GM12864 (cell line): Measurements from ENCODE around the gene TMEM41B.
"Not testable (repeated sequence)": the region's sequence is repeated elsewhere in the genome, so short reads cannot be mapped to it uniquely, and the experiment has no call there.

Source experiments
- DNase-seq: peaks from one replicate; pipeline ENCODE4 v3.0.0-alpha.2; 2011; ENCODE audit warnings: low read depth
- H3K4me3 ChIP-seq: 2 replicates; pipeline ENCODE4 v1.5.1; 2011; ENCODE audit warnings: mild to moderate bottlenecking, low read depth, low read length, control low read depth
- CTCF ChIP-seq: IDR thresholded peaks from 2 replicates; pipeline ENCODE4 v1.5.1; 2011; ENCODE audit warnings: low read depth, mild to moderate bottlenecking, moderate library complexity, low read length, control low read depth, inconsistent platforms; ENCODE audit errors: missing control alignments

The TMEM41B gene

DNA sequence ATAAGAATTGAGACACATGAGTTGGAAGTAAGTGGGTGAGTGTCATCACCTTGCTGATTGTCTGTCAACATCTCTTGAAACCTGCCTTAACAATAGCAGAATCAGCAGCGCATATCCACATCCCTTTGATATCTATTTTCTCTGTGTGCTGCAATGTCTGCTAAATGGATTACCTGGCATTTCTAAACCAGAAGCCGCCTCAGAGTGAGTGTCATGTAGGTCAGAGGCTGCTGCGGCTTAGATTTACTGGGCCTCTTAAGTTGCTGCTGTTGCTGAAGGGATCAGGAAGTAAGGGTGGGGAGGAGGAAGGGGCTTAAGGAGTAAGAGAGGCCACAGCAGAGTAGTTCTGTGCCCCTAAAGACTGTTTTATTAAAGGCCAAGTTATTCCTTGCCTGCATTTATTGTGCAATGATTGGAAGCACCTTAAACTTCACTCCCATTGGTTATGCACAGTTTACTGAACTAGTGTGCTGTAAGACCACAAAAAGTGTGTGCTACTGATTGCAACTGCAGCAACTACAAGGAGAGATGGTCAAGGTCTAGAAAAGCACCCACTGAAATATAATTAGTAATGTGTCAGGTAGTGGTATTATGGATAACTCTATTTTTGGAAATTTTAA lies 29.8 kb upstream of the TMEM41B start:
- H3K4me3 ChIP-seq, result no peak overlapping the region
- TF ChIP-seq CTCF, result no peak
- DNase-seq, result no peak

DNA sequence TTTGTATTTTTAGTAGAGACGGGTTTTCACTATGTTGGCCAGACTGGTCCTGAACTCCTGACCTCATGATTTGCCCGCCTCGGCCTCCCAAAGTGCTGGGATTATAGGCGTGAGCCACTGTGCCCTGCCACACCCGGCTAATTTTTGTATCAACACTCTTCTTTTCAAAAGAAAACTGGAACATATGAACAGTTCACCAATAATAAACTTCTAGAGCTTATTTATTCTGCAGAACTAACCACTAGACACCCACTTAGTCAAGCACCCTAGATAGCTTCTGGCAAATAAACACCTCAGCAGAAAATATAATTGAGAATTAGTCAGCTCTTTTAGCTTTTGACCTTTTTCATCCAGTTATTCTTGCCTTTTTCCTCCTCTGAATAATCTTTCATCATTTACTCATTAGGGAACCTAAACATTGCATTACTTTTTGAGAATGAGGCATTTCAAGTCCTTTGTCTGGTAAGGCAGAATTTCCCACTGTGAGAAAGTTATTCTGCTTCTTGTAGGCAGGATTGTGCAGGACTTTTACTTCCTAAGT lies 27.3 kb upstream of the TMEM41B start:
- H3K4me3 ChIP-seq, result no peak overlapping the region
- TF ChIP-seq CTCF, result no peak
- DNase-seq, result no peak

GRCh38 chr11:9332655-9333054 lies 18.3 kb upstream of the TMEM41B start:
- no peak overlapping the region for H3K4me3 ChIP-seq
- no peak for TF ChIP-seq CTCF
- DNase-seq, result no peak

DNA sequence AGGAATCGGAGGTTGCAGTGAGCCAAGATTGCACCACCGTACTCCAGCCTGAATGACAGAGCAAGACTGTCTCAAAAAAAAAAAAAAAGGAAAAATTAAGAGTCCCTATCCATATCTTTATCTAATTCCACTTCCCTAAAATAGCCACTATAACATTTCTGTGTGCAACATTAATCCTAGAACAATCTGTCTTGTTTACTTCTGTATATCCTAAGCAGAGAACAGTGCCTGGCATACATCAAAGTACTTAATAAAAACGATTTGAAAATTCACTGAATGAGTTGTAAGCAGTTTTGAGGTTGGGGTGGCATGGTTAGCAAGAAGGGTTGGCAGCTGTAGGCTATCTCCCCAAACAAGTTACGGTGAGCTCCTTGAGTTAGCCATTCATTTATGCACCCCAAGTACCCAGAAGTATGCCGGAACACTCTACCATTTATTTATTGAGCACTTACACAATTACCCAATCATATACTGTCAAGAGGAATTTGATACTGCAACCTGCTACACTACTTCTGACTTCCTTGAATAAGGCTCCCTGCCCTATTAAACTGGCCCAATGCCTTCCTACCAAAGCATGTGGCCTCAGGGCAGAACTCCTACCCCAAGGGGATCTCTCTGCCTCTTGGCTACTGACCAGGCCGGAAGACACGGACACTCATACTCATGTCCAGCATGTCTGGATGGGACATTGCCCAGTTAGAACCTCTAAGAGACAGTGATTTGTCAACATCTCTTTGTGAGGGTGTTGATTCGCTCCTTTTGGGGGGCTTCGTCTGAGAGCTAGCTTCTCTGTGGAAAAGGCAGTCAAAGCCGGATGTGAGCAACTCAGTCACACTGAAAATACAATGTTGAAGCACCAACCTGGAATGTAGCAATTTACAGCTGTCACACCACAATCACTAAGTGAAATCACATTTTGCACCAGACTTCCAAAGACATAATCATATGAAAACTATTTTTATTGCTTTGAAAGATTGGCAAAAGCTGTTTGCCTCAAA lies 16.3 kb upstream of the TMEM41B start:
- DNase-seq, result no peak
- no peak for TF ChIP-seq CTCF
- no peak overlapping the region for H3K4me3 ChIP-seq

DNA sequence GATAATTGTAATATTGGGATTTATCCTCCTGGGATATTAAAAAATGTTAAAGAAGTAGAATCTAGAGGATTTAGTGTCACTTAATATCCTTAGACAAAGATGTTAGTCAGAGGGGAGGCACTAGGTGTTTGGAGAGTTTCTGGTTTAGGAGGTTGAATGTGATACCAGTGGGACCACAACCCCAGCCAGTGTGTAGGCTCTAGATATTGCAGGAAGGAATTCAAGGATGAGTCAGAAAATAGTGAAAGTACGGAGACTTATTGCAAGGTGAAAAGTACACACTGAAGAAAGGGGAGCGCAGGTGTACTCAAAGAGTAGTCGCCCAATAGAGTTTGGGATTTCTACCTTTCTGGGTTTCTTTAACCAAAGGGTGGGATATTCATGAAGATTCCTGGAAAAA lies 5.7 kb upstream of the TMEM41B start:
- no peak for DNase-seq
- H3K4me3 ChIP-seq, result no peak overlapping the region
- no peak for TF ChIP-seq CTCF

GRCh38 chr11:9319377-9320001 lies 5.1 kb upstream of the TMEM41B start:
- not testable (repeated sequence) for H3K4me3 ChIP-seq, DNase-seq

DNA sequence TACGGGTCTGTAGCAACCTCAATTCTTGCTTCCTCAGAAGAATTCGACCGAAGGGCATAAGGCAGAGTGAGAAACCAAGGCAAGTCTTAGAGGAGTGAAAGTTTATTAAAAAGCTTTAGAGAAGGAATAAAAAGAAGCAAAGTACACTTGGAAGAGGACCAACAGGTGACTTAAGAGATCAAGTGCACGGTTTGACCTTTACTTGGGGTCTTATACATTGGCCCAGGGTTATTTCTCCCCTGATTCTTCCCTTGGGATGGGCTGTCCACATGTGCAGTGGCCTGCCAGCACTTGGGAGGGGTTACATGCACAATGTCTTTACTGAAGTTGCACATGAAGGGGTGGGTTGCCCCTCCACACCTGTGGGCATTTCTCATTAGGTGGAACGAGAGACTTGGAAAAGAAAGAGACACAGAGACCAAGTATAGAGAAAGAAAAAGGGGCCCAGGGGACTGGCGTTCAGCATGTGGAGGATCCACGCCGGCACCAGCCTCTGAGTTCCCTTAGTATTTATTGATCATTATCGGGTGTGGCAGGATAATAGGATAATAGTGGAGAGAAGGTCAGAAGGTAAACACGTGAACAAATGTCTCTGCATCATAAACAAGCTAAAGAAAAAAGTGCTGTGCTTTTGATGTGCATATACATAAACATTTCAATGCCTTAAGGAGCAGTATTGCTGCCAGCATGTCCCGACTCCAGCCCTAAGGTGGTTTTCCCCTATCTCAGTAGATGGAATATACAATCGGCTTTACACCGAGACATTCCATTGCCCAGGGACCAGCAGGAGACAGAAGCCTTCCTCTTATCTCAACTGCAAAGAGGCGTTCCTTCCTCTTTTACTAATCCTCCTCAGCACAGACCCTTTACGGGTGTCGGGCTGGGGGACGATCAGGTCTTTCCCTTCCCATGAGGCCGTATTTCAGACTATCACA lies 4.3 kb upstream of the TMEM41B start:
- H3K4me3 ChIP-seq, DNase-seq: not testable (repeated sequence)
